ENCODE results near the gene CELF1.

Gene CELF1

DNA sequence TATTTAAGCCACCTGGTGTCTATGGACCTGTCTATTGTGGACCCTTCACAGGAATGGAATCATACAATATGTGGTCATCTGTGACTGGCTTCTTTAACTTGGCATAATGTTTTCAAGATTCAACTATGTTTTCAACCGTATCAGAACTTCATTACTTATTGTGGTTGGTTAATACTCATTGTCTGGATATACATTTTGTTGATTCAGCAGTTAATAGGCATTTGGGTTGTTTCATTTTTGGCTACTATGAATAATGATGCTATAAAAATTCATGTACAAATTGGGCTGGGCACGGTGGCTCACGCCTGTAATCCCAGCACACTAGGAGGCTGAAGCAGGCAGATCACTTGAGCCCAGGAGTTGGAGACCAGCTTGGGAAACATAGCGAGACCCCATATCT lies 101.5 kb downstream of the CELF1 start:
- no peak for DNase-seq (ENCODE audit: low read depth in 3 of 3, low spot score in 1 of 3)

DNA sequence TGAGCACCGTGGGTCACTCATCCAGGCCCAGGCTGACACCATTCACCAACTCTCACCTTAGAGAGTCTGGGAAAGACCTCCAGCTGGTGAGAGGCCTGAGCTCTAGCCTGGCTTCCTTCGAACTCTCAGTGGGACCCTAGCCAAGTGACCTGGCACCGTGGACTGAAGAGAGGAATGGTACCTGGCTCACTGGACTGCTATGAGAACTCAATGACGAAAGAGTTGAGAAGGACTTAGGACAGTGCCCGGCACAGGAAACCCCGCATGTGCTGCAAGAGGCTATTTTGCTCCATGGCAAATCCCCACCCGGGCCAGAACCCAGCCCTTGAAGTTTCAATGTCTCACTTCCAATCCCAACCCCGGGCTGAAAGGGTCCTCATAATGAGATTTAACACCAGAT lies 103.4 kb downstream of the CELF1 start:
- no peak for DNase-seq (ENCODE audit: low read depth in 3 of 3, low spot score in 1 of 3)

DNA sequence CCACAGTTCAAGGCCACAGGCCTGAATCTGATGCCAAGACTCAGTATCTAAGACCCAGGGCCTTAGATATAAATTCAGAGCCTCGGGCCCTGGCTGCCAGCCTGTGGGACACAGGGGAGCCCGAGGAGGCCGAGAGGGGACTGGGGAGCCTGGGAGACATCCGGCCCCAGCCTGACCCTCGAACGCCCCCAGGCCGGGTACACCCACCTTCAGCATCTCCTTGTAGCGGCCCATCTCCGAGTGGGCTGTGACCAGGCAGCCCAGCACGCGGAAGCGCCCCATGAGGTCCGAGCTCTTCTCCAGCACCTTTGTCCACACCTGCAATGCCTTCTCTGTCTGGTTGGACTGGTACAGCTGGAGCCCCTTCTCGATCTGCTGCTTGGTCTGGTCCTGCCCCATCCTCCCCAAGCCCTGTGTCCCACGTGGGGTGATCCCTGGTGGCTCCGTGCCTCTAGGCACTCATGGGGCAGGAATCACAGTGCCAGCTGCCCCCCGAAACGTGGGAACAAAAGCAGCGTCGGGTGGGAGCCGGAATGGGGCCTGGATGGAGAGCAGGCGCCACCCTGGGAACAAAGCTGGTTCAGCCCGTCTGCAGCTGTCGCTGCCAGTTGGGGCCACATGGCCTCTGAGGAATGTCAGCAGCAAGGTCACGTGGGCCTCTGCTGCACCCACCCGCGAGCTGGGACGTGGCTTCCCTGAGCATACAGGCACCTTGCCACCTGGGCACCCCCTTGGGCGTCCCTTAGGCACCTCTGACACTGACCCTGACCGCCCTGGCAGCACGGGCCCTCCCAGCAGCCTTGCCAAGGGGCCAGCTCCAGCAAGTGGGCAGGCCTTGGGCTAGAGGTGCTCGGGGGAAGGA lies 104.1 kb downstream of the CELF1 start, which contains the start of gene RAPSN:
TSS of gene RAPSN (minus strand) at position 571 of the 862 bp plus-strand sequence. CDS start at position 399, 172 bp downstream.
- no peak for DNase-seq (ENCODE audit: low read depth in 3 of 3, low spot score in 1 of 3)

DNA sequence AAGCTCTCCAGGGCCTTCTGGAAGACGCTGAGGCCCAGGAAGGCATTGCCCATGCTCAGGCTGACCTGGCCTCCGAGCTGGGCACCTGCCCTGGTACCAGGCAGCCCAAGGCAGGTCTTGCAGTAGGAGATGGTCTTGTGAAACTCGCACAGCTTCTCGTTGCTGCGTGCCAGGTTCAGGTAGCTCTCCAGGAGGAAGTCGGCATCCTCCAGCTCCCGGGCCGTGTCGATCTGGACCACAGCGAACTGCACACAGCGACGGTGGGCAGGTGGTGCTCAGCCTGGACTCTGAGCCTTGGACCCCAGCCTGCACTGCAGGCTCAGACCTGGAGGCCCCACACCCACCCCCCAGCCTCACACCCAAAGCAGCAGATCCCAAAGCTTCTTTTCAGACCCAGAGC lies 105.0 kb downstream of the CELF1 start:
- no peak for DNase-seq (ENCODE audit: low read depth in 3 of 3, low spot score in 1 of 3)

DNA sequence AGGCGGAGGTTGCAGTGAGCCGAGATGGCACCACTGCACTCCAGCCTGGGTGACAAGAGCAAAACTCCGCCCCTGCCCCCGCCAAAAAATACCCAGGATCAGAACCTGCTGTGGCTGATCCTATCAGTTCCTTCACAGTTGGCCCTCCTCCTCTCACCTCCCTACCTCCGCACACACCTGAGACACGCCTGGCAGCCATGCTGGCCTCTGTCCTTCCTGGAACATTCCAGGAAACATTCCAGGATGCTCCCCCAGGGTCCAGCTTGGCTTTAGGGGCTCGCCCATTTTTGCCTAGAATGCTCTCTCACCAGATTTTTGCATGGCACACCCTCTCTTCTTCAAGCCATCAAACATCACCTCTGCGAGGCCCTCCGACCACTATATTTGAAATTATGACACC lies 106.1 kb downstream of the CELF1 start:
- no peak for DNase-seq (ENCODE audit: low read depth in 3 of 3, low spot score in 1 of 3)

DNA sequence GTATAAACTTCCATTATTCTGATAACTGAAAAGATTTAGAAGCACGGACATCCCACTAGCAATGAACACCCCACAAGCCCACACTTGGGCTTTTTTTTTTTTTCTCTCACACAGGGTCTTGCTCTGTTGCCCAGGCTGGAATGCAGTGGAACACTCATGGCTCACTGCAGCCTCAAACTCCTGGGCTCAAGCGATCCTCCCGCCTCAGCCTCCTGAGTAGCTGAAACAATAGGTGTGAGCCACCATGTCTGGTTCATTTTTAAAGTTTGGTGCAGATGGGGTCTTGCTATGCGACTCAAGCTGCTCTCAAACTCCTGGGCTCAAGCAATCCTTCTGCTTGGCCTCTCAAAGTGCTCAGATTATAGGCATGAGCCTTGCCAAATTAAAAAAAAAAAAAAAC lies 107.1 kb downstream of the CELF1 start:
- no peak for DNase-seq (ENCODE audit: low read depth in 3 of 3, low spot score in 1 of 3)

DNA sequence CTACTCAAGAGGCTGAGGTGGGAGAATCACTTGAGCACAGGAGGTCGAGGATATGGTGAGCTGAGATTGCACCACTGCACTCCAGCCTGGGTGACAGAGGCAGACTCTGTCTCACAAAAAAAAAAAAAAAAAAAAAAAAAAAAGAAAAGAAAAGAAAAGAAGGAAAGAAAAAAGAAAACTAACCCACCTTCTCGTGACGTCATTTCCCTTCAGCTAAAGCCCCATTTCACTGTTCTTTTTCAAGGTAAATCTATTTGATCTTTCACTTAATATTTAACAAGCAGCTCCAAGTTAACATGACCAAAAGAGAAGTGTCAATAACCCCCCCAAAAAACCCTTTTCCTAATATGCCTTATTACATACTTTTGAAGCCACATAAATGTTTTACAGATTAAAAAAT lies 109.1 kb downstream of the CELF1 start:
- no peak for DNase-seq (ENCODE audit: low read depth in 3 of 3, low spot score in 1 of 3)

DNA sequence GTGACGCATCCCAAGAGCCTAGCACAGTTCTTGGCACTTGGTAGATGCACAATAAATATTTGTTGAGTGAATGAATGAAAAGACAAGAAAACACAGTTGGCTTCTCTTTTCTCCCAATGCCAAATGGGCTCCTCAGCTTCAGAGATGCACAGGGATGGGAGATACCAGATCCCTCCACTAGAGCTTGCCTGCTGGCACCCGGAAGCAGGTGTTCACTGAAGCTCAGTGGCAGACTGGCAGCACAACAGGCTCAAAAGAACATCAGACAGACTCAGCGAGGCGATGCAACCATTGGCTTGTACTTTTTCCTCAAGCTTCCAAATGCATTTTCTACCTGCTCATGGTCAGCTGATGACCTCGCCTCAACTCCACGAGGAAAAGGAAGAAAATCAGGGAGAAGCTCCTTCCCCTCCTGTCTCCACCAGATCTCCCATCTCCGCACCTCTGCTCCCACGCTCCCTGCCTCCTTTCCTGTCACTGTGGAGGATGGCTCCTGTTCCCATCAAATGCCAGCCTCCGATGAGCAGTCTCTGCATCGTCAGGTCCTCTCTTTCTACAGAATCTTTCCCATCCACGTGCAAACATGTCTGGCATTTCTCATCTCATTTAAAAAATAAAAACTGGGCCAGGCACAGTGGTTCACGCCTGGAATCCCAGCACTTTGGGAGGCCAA lies 109.8 kb downstream of the CELF1 start:
- no peak for DNase-seq (ENCODE audit: low read depth in 3 of 3, low spot score in 1 of 3)

DNA sequence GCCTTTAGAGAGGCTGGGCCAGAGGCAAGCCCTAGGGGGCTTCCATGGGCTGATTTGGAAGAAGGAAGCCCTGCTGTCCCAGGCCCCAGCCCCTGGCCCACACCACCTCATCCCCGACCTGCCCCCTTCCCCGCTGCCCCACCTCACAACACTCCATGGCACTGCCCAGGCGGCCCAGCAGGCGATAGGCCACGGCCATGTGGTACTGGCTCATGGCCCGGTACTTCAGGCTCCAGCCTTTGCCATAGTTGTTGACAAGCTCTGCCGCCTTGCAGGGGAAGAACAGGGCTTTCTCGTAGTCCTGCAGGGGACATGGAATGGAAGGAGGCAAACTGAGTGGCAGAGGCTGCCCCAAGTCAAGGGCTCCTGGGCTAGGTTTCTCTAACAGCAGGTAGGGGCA lies 110.4 kb downstream of the CELF1 start:
- no peak for DNase-seq (ENCODE audit: low read depth in 3 of 3, low spot score in 1 of 3)

DNA sequence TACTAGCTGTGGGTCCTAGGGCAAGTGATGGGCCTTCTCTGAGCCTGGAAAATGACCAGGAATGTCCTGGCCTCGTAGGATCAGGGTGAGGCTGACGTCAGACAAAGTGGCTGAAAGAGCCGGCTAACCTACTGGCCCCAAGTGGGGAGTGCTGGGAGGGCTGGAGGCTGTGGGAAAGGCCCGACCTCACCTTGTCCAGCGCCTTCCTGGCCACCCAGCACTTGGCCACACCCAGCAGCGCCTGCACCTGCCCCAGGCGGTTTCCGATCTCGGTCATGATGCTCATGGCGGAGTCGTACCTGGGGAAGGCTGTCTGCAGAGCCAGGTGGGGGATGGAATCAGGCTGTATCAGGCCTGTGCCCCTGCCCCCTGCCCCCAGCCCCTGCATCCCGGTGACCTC lies 111.5 kb downstream of the CELF1 start:
- DNase-seq (ENCODE audit: low read depth in 3 of 3, low spot score in 1 of 3) = no peak

DNA sequence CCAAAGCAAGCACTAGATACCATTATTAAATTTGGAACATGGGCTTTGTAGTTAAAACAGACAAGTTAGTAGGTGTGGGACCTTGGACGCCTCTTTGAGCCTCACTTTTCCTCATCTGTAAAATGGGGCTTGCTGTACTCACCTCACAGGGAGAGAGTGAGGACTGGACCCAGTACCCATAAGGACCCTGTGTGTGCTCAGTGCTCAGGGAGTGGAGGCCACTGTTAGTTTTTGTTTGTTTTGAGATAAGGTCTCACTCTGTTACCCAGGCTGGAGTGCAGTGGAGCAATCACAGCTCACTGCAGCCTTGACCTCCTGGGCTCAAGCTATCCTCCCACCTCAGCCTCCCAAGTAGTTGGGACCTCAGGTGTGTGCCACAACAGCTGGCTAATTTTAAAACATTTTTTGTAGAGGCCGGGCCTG lies 112.9 kb downstream of the CELF1 start:
- no peak for DNase-seq (ENCODE audit: low read depth in 3 of 3, low spot score in 1 of 3)

DNA sequence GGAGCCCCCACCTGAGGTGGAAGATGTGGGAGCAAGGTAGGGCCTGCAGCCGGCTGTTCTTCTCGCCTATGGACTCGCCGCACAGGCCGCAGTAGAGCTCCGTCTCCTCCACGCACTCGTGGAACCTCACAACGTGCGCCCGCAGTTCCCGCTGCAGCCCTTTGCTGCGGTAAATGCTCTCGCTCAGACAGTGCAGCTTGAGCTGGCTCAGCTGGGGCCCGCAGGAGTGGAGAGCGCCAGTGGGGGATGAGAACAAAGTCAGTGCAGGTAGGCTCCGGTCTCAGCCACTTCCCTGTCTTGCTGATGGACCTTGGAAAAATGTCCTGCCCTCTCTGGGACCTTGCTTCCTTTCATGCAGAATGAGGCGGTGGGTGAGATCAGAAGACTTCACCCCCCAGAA lies 114.2 kb downstream of the CELF1 start:
- DNase-seq (ENCODE audit: low read depth in 3 of 3, low spot score in 1 of 3) = no peak

DNA sequence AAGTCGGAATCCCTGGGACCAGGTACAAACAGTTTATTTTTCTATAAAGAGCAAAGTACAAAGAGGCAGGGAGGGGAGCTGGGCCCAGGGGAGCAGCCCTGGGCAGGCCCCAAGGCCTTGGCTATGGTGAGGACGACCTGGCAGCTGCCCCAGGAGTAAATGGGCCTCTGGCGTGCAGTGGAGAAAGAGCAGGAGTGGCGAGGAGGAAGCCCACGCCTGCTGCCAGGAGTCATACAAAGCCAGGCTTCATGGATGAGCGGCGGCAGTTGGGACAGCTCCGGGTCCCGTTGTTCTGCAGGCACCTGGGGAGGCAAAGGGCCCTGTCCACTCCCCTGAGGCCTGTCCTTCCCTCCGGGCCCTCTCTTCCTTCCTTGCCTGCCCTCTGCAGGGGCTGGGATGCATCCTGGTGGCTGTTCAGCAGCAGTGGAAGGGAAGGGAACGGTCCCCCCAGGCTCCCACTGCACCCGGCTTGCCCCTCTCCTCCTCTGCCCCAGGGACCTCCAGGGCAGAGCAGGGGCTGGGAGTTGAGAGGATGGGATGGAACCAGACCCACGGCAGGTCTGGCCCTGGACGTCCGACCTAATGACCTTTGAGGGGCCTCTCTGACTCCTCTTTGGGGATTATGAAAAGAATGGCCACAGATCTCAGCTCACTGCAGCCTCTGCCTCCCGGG lies 115.0 kb downstream of the CELF1 start:
- DNase-seq (ENCODE audit: low read depth in 3 of 3, low spot score in 1 of 3) = no peak

DNA sequence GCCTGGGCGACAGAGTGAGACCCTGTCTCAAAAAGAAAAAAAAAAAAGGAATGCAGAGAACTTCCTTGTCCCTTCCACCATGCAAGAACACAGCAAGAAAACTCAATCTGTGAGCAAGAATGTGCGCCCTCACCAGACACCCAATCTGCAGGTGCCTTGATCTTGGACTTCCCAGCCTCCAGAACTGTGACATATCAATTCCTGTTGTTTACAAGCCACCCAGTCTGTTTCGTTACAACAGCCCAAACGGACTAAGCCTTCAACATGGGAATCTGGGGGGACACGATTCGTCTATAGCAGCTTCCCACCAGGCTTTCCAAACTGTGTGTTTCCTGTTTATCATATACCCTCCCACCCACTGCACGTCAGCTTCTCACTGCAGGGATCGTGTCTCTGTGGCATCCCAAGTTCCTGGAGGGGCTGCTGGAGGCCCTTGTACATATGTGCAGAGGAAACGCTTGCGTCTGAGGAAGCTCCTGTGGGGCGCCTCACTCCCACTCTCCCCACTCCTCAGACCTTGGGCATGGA lies 115.7 kb downstream of the CELF1 start:
- DNase-seq (ENCODE audit: low read depth in 3 of 3, low spot score in 1 of 3) = no peak

DNA sequence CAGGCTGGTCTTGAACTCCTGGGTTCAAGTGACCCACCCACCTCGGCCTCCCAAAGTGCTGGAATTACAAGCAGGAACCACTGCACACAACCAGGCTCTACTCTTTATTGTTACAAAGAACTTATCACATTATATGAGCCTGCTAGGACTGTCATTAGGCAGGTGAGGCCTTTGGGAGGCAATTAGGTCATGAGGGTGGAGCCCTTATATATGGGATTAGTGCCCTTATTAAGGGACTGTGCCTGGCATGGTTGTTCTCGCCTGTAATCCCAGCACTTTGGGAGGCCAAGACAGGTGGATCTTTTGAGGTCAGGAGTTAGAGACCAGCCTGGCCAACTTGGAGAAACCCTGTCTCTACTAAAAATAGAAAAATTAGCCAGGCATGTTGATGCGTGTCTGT lies 116.2 kb downstream of the CELF1 start:
- no peak for DNase-seq (ENCODE audit: low read depth in 3 of 3, low spot score in 1 of 3)

DNA sequence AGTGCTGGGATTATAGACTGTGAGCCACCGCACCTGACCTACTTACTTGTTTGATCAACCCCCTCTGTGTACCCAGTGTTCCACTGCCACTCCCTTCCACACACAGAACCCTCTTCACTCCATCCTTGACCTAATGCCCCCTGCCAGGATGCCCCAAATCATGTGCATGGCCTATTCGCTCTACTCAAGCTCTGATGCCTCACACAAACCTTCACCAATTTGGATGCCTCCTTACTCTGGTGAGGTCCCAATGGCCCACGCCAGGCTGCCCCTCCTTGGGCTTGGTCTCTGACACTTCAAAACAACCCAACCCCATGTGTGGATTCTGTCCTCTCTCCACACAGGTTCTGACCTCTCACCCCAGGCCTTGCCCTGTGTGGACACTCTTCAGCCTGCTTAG lies 117.2 kb downstream of the CELF1 start:
- DNase-seq (ENCODE audit: low read depth in 3 of 3, low spot score in 1 of 3) = no peak

DNA sequence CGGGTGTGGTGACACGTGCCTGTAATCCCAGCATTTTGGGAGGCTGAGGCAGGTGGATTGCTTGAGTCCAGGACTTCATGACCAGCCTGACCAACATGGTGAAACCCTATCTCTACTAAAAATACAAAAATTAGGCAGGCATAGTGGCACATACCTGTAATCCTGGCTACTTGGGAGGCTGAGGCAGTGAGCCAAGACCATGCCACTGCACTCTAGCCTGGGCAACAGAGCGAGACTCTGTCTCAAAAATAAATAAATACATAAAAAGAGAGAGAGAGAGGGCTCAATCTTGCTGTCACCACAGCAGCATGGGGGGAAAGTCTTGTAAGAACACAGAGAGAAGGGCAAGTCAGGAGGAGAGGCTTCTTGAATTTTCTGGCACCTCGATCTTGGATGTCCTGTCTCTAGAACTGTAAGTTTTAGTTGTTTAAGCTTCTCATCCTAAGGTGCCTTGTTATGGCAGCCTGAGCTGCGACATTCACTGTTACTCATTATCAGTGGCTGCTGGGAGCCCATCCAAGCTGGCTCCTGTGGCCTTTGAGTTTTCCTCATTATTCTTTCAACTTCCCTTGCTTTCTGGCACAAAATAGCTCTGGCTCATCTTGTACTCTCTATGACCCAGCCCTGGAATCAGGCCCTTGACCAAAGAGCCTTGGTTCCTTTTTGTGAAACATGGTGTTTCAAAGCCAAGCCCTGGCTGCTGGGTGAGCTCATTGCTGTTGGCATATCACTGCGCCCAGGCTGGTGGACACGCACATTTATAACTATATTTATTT lies 118.7 kb downstream of the CELF1 start:
- DNase-seq (ENCODE audit: low read depth in 3 of 3, low spot score in 1 of 3) = no peak

DNA sequence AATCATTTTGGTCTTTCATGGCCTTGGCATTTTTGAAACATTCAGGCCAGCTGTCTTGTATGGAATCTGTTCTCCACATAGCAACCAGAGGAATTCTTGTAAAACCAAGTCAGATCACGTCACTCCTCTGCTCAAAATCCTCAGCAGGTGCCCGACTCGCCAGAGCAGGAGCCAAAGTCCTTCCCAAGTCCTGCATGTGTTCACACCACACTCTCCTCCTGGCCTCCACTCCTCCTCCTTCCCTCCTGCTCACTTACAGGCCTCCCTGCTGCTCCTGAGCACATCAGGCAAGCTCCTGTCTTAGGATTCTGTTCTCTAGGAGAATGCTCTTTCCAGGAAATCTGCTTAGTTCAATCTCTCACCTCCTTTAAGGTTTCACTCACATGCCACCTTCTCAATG lies 119.8 kb downstream of the CELF1 start:
- DNase-seq (ENCODE audit: low read depth in 3 of 3, low spot score in 1 of 3) = no peak

DNA sequence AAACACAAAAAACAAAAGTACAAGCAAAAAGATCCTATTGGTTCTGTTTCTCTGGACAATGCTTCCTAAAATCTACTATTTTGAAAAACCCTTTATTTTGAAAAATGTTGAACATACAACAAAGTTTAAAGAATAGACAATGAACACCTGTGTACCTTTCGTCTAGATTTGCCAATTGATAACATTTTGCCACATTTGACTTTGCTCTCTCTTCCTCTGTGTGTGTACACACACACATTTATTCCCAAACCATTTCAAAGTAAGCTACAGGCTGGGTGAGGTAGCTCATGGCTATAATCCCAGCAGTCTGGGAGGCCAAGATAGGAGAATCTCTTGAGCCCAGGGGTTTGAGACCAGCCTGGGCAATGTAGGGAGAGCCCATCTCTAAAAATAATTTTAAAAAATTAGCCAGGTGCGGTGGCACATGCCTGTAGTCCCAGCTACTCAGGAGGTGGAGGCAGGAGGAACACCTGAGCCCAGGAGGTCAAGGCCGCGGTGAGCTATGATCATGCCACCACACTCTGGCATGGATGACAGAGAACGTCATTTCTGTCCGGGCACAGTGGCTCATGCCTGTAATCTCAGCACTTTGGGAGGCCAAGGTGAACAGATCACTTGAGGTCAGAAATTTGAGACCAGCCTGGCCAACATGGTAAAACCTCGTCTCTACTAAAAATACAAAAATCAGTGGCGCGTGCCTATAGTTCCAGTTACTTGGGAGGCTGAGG lies 121.4 kb downstream of the CELF1 start:
- no peak for DNase-seq (ENCODE audit: low read depth in 3 of 3, low spot score in 1 of 3)

DNA sequence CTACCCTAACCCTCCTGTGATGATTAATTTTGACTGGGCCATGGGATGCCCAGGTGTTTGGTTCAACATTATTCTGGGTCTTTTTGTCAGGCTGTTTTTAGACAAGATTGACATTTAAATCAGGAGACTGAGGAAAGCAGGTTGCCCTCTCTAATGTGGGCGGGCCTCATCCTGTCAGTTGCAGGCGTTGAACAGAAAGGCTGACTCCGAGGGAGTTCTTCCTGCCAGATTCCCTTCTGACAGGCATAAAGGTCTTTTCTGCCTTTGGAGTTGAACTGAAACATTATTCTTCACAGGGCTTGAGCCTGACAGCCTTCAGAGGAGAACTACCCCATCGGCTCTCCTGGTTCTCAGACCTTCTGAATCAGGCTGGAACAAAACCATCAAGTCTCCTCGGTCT lies 122.4 kb downstream of the CELF1 start:
- no peak for DNase-seq (ENCODE audit: low read depth in 3 of 3, low spot score in 1 of 3)

Measured in stimulated activated CD4-positive, alpha-beta T cell treated with anti-CD3 and anti-CD28 coated beads, TNF-alpha, amount 100 ng/mL, for 1 hour (primary cell).